GM23338 (cell line): ENCODE results near the gene TAF10. TPM values are rescaled to one million over a fixed set of nuclear protein-coding genes. Genes with fewer than 3 reads are reported as not detected.

Experiments
- ATAC-seq: fragments of 200-7000 bp; cut with Tn5 transposase; 3 replicates; pipeline ENCODE4 v1.9.1; 2020
- DNase-seq: peaks from one replicate; pipeline ENCODE4 v3.0.0-alpha.2; 2015; ENCODE audit warnings: low spot score
- H2AFZ ChIP-seq: fragments of 200-600 bp; sonication (generic); 2 replicates; pipeline ENCODE4 v1.8.0; 2016; ENCODE audit warnings: antibody characterized with exemption, mild to moderate bottlenecking, moderate library complexity
- H3F3A ChIP-seq: fragments of 200-600 bp; sonication (generic); replicated peaks from 2 replicates; pipeline ENCODE4 v1.8.0; 2017; ENCODE audit warnings: antibody characterized with exemption, mixed run types, low read depth
- H3K27ac ChIP-seq: fragments of 200-600 bp; sonication (generic); 2 replicates; pipeline ENCODE4 v1.6.1; 2016; ENCODE audit warnings: low read depth
- H3K27me3 ChIP-seq: fragments of 200-600 bp; sonication (generic); 2 replicates; pipeline ENCODE4 v1.8.0; 2016; ENCODE audit warnings: mild to moderate bottlenecking, mixed run types, moderate library complexity; ENCODE audit not compliant: insufficient read depth
- H3K36me3 ChIP-seq: fragments of 200-600 bp; sonication (generic); 2 replicates; pipeline ENCODE4 v1.8.0; 2016; ENCODE audit warnings: mild to moderate bottlenecking; ENCODE audit not compliant: insufficient read depth
- H3K4me1 ChIP-seq: fragments of 200-600 bp; sonication (generic); 2 replicates; pipeline ENCODE4 v1.8.0; 2016; ENCODE audit warnings: mild to moderate bottlenecking, moderate library complexity; ENCODE audit not compliant: insufficient read depth
- H3K4me2 ChIP-seq: fragments of 200-600 bp; sonication (generic); 2 replicates; pipeline ENCODE4 v1.7.1; 2017; ENCODE audit warnings: mixed run types
- H3K4me3 ChIP-seq: fragments of 200-600 bp; sonication (generic); 2 replicates; pipeline ENCODE4 v1.6.1; 2016; ENCODE audit warnings: mixed run types
- H3K79me2 ChIP-seq: fragments of 200-600 bp; sonication (generic); replicated peaks from 2 replicates; pipeline ENCODE4 v1.8.0; 2017; ENCODE audit warnings: mild to moderate bottlenecking; ENCODE audit not compliant: insufficient read depth
- H3K9me2 ChIP-seq: fragments of 200-600 bp; sonication (generic); 2 replicates; pipeline ENCODE4 v1.8.0; 2017; ENCODE audit not compliant: insufficient read depth
- H4K20me1 ChIP-seq: fragments of 200-600 bp; sonication (generic); replicated peaks from 2 replicates; pipeline ENCODE4 v1.8.0; 2017; ENCODE audit warnings: mild to moderate bottlenecking; ENCODE audit not compliant: insufficient read depth
- H3K27ac Mint-ChIP-seq: 2 replicates; pipeline ENCODE4 v1.8.0; 2020; ENCODE audit warnings: inconsistent platforms, mild to moderate bottlenecking, moderate library complexity, mixed read lengths
- H3K27me3 Mint-ChIP-seq: 3 replicates; pipeline ENCODE4 v1.8.0; 2022; ENCODE audit warnings: low read depth, mild to moderate bottlenecking, moderate library complexity, mixed read lengths, inconsistent platforms; ENCODE audit not compliant: insufficient read depth, poor library complexity
- H3K36me3 Mint-ChIP-seq: 3 replicates; pipeline ENCODE4 v1.8.0; 2021; ENCODE audit warnings: low read depth, mild to moderate bottlenecking, inconsistent platforms, moderate library complexity, mixed read lengths
- H3K4me1 Mint-ChIP-seq: 3 replicates; pipeline ENCODE4 v1.8.0; 2020; ENCODE audit warnings: mild to moderate bottlenecking, inconsistent platforms, mixed read lengths
- H3K4me3 Mint-ChIP-seq: 3 replicates; pipeline ENCODE4 v1.8.0; 2021; ENCODE audit warnings: moderate library complexity, mild to moderate bottlenecking, inconsistent platforms, mixed read lengths
- H3K9me3 Mint-ChIP-seq: 3 replicates; pipeline ENCODE4 v1.8.0; 2020; ENCODE audit warnings: moderate library complexity, mild to moderate bottlenecking, inconsistent platforms, mixed read lengths
- CREB1 ChIP-seq: fragments of 250-450 bp; sonication (Bioruptor Pico); IDR thresholded peaks from 2 replicates; pipeline ENCODE4 v1.5.0; 2020; ENCODE audit warnings: low read depth, mild to moderate bottlenecking, moderate library complexity
- EZH2 ChIP-seq: fragments of 200-600 bp; sonication (generic); IDR thresholded peaks from one replicate; pipeline ENCODE4 v1.8.0; 2017; ENCODE audit warnings: antibody characterized with exemption, mild to moderate bottlenecking, low read depth; ENCODE audit not compliant: unreplicated experiment
- EZH2phosphoT487 ChIP-seq: fragments of 200-600 bp; sonication (generic); IDR thresholded peaks from one replicate; pipeline ENCODE4 v1.8.1; 2018; ENCODE audit warnings: antibody characterized with exemption; ENCODE audit not compliant: unreplicated experiment
- JUNB ChIP-seq: IDR thresholded peaks from one replicate; pipeline ENCODE4 v1.6.1; 2016; ENCODE audit warnings: antibody characterized with exemption; ENCODE audit not compliant: unreplicated experiment
- NANOG ChIP-seq: IDR thresholded peaks from 2 replicates; pipeline ENCODE4 v1.6.1; 2016; ENCODE audit warnings: antibody characterized with exemption, borderline replicate concordance
- POLR2AphosphoS5 ChIP-seq: IDR thresholded peaks from 2 replicates; pipeline ENCODE4 v1.6.1; 2016; ENCODE audit warnings: antibody characterized with exemption, low read depth
- STAT1 ChIP-seq: IDR thresholded peaks from one replicate; pipeline ENCODE4 v1.6.1; 2016; ENCODE audit warnings: antibody characterized with exemption; ENCODE audit not compliant: unreplicated experiment
- ZNF114 ChIP-seq: fragments of 250-450 bp; sonication (Bioruptor Pico); IDR thresholded peaks from 2 replicates; pipeline ENCODE4 v1.5.0; 2020; ENCODE audit warnings: mild to moderate bottlenecking, moderate library complexity
- ZNF331 ChIP-seq: fragments of 250-450 bp; sonication (Bioruptor Pico); IDR thresholded peaks from 2 replicates; pipeline ENCODE4 v1.5.0; 2020; ENCODE audit warnings: low read depth, mild to moderate bottlenecking, moderate library complexity
- polyA plus RNA-seq: library from polyadenylated mRNA; unstranded; fragments of >200 nt; fragmentation: Nextera tagmentation; extraction: Ambion mirVana; gene quantifications from 2 replicates; pipeline ENCODE4 v1.2.1, GENCODE V29; 2016
- total RNA-seq: library from RNA; depleted of rRNA; stranded (reverse); fragments of >200 nt; shearing (Covaris generic); gene quantifications from 2 replicates; pipeline ENCODE4 v1.2.3, GENCODE V29; 2014
- TF ChIP-seq, protein P1 (sequence below): IDR thresholded peaks from one replicate; pipeline ENCODE4 v1.6.1; 2018; ENCODE audit warnings: antibody characterized with exemption; ENCODE audit not compliant: unreplicated experiment
- TF ChIP-seq, protein P2 (sequence below), 2 experiments: fragments of 200-600 bp in 1 of 2; sonication (generic) in 1 of 2; conservative IDR thresholded peaks; 2 replicates each; pipeline versions ENCODE4 v1.5.1 to v1.6.1; 2016 to 2017; ENCODE audit warnings: antibody characterized with exemption in 2 of 2, low read depth in 2 of 2, mild to moderate bottlenecking in 2 of 2, moderate library complexity in 1 of 2
- TF ChIP-seq, protein P3 (sequence below): IDR thresholded peaks from 2 replicates; pipeline ENCODE4 v1.6.1; 2016; ENCODE audit warnings: antibody characterized with exemption

Gene TAF10
- total and polyA plus RNA-seq, 2 experiments from 2014 or later: 108 to 253 TPM

- Histone ChIP-seq H3K27me3 (peaks cover 52% of the 10 kb centered on the region), H4K20me1 (no peaks in the 10 kb centered on the region; the same call in 1 of the 2 replicates), H3K4me3 (no peak overlapping the region), H2AFZ (no peak overlapping the region), H3K4me2 (no peak overlapping the region), H3K36me3 (no peaks in the 10 kb centered on the region), H3K79me2 (no peaks in the 10 kb centered on the region), H3K27ac (no peak overlapping the region), H3K9me2 (0 out of 2 replicates have a peak, but pooled peaks cover 5% of the 10 kb centered on the region), H3F3A (peaks cover 10% of the 10 kb centered on the region; the same call in 1 of the 2 replicates), H3K4me1 (peaks cover 8% of the 10 kb centered on the region)
- DNase-seq (no peak), ATAC-seq (no peak)
- no peak overlapping the region for H3K27ac Mint-ChIP-seq
- no peak overlapping the region for H3K4me3 Mint-ChIP-seq
- H3K4me1 Mint-ChIP-seq: peaks cover 10% of the 10 kb centered on the region
- TF ChIP-seq ZNF114 (no peak), CREB1 (CRISPR knock-in tag) (no peak), EZH2phosphoT487 (no peak), NANOG (no peak), JUNB (no peak), ZNF331 (no peak), STAT1 (no peak), POLR2AphosphoS5 (no peak), EZH2 (no peak)
- TF ChIP-seq, protein P1, sequence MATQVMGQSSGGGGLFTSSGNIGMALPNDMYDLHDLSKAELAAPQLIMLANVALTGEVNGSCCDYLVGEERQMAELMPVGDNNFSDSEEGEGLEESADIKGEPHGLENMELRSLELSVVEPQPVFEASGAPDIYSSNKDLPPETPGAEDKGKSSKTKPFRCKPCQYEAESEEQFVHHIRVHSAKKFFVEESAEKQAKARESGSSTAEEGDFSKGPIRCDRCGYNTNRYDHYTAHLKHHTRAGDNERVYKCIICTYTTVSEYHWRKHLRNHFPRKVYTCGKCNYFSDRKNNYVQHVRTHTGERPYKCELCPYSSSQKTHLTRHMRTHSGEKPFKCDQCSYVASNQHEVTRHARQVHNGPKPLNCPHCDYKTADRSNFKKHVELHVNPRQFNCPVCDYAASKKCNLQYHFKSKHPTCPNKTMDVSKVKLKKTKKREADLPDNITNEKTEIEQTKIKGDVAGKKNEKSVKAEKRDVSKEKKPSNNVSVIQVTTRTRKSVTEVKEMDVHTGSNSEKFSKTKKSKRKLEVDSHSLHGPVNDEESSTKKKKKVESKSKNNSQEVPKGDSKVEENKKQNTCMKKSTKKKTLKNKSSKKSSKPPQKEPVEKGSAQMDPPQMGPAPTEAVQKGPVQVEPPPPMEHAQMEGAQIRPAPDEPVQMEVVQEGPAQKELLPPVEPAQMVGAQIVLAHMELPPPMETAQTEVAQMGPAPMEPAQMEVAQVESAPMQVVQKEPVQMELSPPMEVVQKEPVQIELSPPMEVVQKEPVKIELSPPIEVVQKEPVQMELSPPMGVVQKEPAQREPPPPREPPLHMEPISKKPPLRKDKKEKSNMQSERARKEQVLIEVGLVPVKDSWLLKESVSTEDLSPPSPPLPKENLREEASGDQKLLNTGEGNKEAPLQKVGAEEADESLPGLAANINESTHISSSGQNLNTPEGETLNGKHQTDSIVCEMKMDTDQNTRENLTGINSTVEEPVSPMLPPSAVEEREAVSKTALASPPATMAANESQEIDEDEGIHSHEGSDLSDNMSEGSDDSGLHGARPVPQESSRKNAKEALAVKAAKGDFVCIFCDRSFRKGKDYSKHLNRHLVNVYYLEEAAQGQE: no peak
- TF ChIP-seq, protein P2, sequence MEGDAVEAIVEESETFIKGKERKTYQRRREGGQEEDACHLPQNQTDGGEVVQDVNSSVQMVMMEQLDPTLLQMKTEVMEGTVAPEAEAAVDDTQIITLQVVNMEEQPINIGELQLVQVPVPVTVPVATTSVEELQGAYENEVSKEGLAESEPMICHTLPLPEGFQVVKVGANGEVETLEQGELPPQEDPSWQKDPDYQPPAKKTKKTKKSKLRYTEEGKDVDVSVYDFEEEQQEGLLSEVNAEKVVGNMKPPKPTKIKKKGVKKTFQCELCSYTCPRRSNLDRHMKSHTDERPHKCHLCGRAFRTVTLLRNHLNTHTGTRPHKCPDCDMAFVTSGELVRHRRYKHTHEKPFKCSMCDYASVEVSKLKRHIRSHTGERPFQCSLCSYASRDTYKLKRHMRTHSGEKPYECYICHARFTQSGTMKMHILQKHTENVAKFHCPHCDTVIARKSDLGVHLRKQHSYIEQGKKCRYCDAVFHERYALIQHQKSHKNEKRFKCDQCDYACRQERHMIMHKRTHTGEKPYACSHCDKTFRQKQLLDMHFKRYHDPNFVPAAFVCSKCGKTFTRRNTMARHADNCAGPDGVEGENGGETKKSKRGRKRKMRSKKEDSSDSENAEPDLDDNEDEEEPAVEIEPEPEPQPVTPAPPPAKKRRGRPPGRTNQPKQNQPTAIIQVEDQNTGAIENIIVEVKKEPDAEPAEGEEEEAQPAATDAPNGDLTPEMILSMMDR (conservative IDR thresholded peaks at IDR 0.05; ENCODE audit: low read depth in 2 of 2): no peak
- H3K27me3 Mint-ChIP-seq: peaks cover 16% of the 10 kb centered on the region
- no peaks in the 10 kb centered on the region for H3K9me3 Mint-ChIP-seq
- no peaks in the 10 kb centered on the region for H3K36me3 Mint-ChIP-seq
These were observed 46.6 kb upstream of the TAF10 start for GRCh38 chr11:6658647-6659046.

DNA sequence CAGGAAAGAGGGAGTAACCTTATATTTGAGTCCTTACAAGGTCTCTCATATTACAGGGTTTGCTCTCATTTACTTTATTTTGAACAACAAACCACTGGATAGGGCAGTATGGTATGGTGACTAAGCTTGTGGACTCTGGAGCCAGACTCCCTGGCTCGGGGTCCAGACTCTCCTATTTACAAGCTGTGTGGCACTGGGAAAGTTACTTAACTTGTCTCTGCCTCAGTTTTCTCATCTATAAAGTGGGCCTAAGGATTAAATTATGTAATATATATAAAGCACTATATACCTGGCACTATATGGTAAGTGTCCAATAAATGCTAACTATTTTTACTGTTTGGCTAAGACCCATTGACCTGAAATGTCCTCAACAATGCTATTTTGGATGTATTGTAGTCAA lies 45.3 kb upstream of the TAF10 start:
- Histone ChIP-seq H3K27ac (no peak overlapping the region), H3K4me2 (peak overlapping the region; percentile 100), H3F3A (peaks cover 10% of the 10 kb centered on the region; the same call in 1 of the 2 replicates), H3K9me2 (0 out of 2 replicates have a peak, but pooled peaks cover 5% of the 10 kb centered on the region), H3K27me3 (peaks cover 65% of the 10 kb centered on the region), H3K79me2 (no peaks in the 10 kb centered on the region), H3K4me3 (peak overlapping the region; percentile 84; the same call in 1 of the 2 replicates), H3K36me3 (no peaks in the 10 kb centered on the region), H2AFZ (no peak overlapping the region), H4K20me1 (no peaks in the 10 kb centered on the region; the same call in 1 of the 2 replicates), H3K4me1 (peaks cover 8% of the 10 kb centered on the region)
- Mint-ChIP-seq H3K27ac (no peak overlapping the region), H3K4me1 (peaks cover 10% of the 10 kb centered on the region), H3K4me3 (peak overlapping the region; percentile 79; the same call in 2 of the 3 replicates), H3K36me3 (no peaks in the 10 kb centered on the region), H3K27me3 (peaks cover 16% of the 10 kb centered on the region), H3K9me3 (no peaks in the 10 kb centered on the region)
- DNase-seq (no peak), ATAC-seq (no peak)
- TF ChIP-seq CREB1 (CRISPR knock-in tag) (no peak), NANOG (no peak), EZH2phosphoT487 (no peak), EZH2 (no peak), JUNB (no peak), POLR2AphosphoS5 (no peak), ZNF114 (no peak)
- TF ChIP-seq, protein P2 (conservative IDR thresholded peaks at IDR 0.05; ENCODE audit: low read depth in 2 of 2): no peak
- TF ChIP-seq, protein P3, sequence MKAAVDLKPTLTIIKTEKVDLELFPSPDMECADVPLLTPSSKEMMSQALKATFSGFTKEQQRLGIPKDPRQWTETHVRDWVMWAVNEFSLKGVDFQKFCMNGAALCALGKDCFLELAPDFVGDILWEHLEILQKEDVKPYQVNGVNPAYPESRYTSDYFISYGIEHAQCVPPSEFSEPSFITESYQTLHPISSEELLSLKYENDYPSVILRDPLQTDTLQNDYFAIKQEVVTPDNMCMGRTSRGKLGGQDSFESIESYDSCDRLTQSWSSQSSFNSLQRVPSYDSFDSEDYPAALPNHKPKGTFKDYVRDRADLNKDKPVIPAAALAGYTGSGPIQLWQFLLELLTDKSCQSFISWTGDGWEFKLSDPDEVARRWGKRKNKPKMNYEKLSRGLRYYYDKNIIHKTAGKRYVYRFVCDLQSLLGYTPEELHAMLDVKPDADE: no peak
